Liver (tissue), 3 donors: ENCODE measurements around the gene TNS3.

ENCODE experiments used
- CTCF ChIP-seq: fragments of 150-350 bp; IDR thresholded peaks from 2 replicates; pipeline ENCODE4 v1.5.1; 2017; ENCODE audit warnings: improper control_type of control experiment, low read depth, low read length; ENCODE audit not compliant: missing input control
- EGR1 ChIP-seq, 2 donors: IDR thresholded peaks; 2 replicates each; pipeline ENCODE4 v1.6.1; 2016 to 2018; ENCODE audit warnings: antibody characterized with exemption in 2 of 2, low read depth in 2 of 2
- FOXA2 ChIP-seq: IDR thresholded peaks from 2 replicates; pipeline ENCODE4 v1.6.1; 2016; ENCODE audit warnings: antibody characterized with exemption
- GABPA ChIP-seq, 2 donors: IDR thresholded peaks in 1 of 2; conservative IDR thresholded peaks in 1 of 2; 2 replicates each; pipeline ENCODE4 v1.6.1; 2016; ENCODE audit warnings: antibody characterized with exemption in 2 of 2, mild to moderate bottlenecking in 1 of 2, moderate library complexity in 1 of 2
- JUND ChIP-seq, 2 donors: IDR thresholded peaks; 2 replicates each; pipeline ENCODE4 v1.6.1; 2016; ENCODE audit warnings: antibody characterized with exemption in 2 of 2
- NR2F2 ChIP-seq: IDR thresholded peaks from 2 replicates; pipeline ENCODE4 v1.6.1; 2016; ENCODE audit warnings: antibody characterized with exemption
- RAD21 ChIP-seq, 2 donors: IDR thresholded peaks; 2 replicates each; pipeline ENCODE4 v1.6.1; 2016; ENCODE audit warnings: antibody characterized with exemption in 2 of 2, mild to moderate bottlenecking in 2 of 2
- RXRA ChIP-seq, 2 donors: IDR thresholded peaks; 2 replicates each; pipeline ENCODE4 v1.6.1; 2017 to 2018; ENCODE audit warnings: antibody characterized with exemption in 2 of 2, mild to moderate bottlenecking in 1 of 2
- SP1 ChIP-seq: IDR thresholded peaks from 2 replicates; pipeline ENCODE4 v1.6.1; 2018; ENCODE audit warnings: antibody characterized with exemption, mild to moderate bottlenecking
- TAF1 ChIP-seq: conservative IDR thresholded peaks from 2 replicates; pipeline ENCODE4 v1.6.1; 2016; ENCODE audit warnings: antibody characterized with exemption, mild to moderate bottlenecking
- YY1 ChIP-seq: IDR thresholded peaks from 2 replicates; pipeline ENCODE4 v1.6.1; 2016; ENCODE audit warnings: antibody characterized with exemption, mild to moderate bottlenecking
- TF ChIP-seq, protein P1 (sequence below): IDR thresholded peaks from 2 replicates; pipeline ENCODE4 v1.6.1; 2016; ENCODE audit warnings: antibody characterized with exemption
- TF ChIP-seq, protein P2 (sequence below): IDR thresholded peaks from 2 replicates; pipeline ENCODE4 v1.6.1; 2016; ENCODE audit warnings: antibody characterized with exemption, mild to moderate bottlenecking
- TF ChIP-seq, protein P3 (sequence below): IDR thresholded peaks from 2 replicates; pipeline ENCODE4 v1.6.1; 2016; ENCODE audit warnings: antibody characterized with exemption
- donor health status: healthy.
- donor health status: healthy.

DNA sequence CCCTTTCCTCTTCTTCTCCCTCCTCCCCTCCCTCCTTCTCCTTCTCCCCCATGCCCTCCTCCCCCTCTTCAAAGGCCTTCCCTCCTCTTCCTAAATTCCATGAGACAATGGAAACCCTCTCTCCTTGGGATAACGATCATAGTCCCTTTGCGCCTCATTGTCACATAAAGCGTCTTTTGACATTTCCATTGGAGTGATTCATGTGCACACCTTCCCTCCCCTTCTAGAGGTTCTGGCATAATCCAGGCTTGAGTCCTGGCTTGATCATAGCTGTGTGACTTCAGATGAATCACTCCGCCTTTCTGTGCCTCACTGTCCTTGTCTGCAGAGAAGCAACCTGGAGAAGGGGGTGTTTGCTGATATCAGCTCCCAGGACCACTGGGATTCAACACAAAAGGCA, 204.2 kb downstream of the TNS3 start:
- TF ChIP-seq GABPA (IDR thresholded peaks at IDR 0.05 in 1 of 2, conservative IDR thresholded peaks at IDR 0.05 in 1 of 2) (no peak), CTCF (no peak), SP1 (no peak), JUND (IDR thresholded peaks at IDR 0.05) (no peak), TAF1 (no peak), YY1 (no peak), NR2F2 (no peak), FOXA2 (no peak), RAD21 (IDR thresholded peaks at IDR 0.05) (no peak), EGR1 (IDR thresholded peaks at IDR 0.05; ENCODE audit: low read depth in 2 of 2) (no peak), RXRA (IDR thresholded peaks at IDR 0.05) (no peak)
- TF ChIP-seq, protein P1, sequence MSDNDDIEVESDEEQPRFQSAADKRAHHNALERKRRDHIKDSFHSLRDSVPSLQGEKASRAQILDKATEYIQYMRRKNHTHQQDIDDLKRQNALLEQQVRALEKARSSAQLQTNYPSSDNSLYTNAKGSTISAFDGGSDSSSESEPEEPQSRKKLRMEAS, result no peak
- TF ChIP-seq, protein P2, sequence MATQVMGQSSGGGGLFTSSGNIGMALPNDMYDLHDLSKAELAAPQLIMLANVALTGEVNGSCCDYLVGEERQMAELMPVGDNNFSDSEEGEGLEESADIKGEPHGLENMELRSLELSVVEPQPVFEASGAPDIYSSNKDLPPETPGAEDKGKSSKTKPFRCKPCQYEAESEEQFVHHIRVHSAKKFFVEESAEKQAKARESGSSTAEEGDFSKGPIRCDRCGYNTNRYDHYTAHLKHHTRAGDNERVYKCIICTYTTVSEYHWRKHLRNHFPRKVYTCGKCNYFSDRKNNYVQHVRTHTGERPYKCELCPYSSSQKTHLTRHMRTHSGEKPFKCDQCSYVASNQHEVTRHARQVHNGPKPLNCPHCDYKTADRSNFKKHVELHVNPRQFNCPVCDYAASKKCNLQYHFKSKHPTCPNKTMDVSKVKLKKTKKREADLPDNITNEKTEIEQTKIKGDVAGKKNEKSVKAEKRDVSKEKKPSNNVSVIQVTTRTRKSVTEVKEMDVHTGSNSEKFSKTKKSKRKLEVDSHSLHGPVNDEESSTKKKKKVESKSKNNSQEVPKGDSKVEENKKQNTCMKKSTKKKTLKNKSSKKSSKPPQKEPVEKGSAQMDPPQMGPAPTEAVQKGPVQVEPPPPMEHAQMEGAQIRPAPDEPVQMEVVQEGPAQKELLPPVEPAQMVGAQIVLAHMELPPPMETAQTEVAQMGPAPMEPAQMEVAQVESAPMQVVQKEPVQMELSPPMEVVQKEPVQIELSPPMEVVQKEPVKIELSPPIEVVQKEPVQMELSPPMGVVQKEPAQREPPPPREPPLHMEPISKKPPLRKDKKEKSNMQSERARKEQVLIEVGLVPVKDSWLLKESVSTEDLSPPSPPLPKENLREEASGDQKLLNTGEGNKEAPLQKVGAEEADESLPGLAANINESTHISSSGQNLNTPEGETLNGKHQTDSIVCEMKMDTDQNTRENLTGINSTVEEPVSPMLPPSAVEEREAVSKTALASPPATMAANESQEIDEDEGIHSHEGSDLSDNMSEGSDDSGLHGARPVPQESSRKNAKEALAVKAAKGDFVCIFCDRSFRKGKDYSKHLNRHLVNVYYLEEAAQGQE, result no peak
- TF ChIP-seq, protein P3, sequence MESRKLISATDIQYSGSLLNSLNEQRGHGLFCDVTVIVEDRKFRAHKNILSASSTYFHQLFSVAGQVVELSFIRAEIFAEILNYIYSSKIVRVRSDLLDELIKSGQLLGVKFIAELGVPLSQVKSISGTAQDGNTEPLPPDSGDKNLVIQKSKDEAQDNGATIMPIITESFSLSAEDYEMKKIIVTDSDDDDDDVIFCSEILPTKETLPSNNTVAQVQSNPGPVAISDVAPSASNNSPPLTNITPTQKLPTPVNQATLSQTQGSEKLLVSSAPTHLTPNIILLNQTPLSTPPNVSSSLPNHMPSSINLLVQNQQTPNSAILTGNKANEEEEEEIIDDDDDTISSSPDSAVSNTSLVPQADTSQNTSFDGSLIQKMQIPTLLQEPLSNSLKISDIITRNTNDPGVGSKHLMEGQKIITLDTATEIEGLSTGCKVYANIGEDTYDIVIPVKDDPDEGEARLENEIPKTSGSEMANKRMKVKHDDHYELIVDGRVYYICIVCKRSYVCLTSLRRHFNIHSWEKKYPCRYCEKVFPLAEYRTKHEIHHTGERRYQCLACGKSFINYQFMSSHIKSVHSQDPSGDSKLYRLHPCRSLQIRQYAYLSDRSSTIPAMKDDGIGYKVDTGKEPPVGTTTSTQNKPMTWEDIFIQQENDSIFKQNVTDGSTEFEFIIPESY, result no peak
